Measurements from ENCODE around the gene MUC5B. TPM values are rescaled to one million over a fixed set of nuclear protein-coding genes. Genes with fewer than 3 reads are reported as not detected.
A peak's percentile ranks its signal among the peaks of the same experiment; 100 is the strongest.

MUC5B gene
- total and polyA plus RNA-seq, 9 donors, result 0.02 to 35.3 (median 1.1) TPM; not detected in 1

DNA sequence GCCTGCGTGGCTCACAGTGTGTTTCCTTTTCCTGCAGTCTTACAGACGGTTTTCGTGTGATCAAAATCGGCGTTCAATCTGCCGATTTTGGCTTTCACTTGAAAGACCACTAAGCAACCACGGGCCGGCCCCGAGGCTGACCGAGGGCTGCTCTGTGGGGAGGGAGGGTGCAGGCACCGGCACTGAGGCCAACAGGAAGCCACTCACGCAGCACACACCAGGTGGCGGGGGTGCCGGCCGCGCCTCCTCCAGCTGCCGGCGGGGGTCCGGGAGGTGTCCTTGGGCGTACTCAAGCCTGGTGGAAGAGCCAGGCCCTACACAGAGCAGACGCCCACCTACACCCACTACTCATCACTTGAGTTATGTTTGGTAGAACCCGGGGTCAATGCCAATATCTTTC lies 72.2 kb downstream of the MUC5B start:
- Histone ChIP-seq H3K4me3 (no peak overlapping the region), H3K36me3 (no peaks in the 10 kb centered on the region), H3K27ac (no peak overlapping the region), H3K4me1 (ENCODE audit: insufficient read depth) (peaks cover 12% of the 10 kb centered on the region), H3K27me3 (no peaks in the 10 kb centered on the region), H3K9me3 (no peaks in the 10 kb centered on the region)
- 85 to 90% (median 88%) methylated on average over 22 of the region's 22 CpGs for WGBS, 3 donors
- DNase-seq, result peak in 1 of 5 donors; percentile 9
- TF ChIP-seq POLR2A (IDR thresholded peaks at IDR 0.05) (no peak), EP300 (IDR thresholded peaks at IDR 0.05) (no peak)
- TF ChIP-seq, protein P1, sequence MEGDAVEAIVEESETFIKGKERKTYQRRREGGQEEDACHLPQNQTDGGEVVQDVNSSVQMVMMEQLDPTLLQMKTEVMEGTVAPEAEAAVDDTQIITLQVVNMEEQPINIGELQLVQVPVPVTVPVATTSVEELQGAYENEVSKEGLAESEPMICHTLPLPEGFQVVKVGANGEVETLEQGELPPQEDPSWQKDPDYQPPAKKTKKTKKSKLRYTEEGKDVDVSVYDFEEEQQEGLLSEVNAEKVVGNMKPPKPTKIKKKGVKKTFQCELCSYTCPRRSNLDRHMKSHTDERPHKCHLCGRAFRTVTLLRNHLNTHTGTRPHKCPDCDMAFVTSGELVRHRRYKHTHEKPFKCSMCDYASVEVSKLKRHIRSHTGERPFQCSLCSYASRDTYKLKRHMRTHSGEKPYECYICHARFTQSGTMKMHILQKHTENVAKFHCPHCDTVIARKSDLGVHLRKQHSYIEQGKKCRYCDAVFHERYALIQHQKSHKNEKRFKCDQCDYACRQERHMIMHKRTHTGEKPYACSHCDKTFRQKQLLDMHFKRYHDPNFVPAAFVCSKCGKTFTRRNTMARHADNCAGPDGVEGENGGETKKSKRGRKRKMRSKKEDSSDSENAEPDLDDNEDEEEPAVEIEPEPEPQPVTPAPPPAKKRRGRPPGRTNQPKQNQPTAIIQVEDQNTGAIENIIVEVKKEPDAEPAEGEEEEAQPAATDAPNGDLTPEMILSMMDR (IDR thresholded peaks at IDR 0.05), result no peak
- intact Hi-C loops (cut with DNase I), result no loop called here

DNA sequence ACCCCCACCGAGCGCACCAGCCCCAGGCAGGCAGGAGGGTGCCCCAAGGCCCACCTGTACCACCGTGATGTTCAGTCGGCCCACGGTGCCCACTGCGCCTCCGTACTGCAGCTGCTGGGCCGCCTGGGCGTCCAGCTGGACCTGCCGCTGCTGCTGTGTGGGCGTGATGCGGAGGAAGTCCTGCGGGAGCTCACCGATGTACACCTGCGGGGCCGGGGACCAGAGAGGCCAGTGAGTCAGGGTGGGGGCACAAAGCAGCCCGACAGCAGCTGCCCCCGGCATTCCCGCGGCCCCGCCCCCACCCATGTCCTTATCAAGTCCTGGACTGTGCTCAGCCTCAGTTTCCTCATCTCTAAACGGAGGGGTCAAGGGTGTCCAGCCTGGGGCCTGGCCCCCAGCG lies 72.7 kb downstream of the MUC5B start:
- Histone ChIP-seq H3K36me3 (no peaks in the 10 kb centered on the region), H3K9me3 (no peaks in the 10 kb centered on the region), H3K4me3 (no peak overlapping the region), H3K27ac (no peak overlapping the region), H3K4me1 (ENCODE audit: insufficient read depth) (peaks cover 14% of the 10 kb centered on the region), H3K27me3 (no peaks in the 10 kb centered on the region)
- WGBS, 3 donors, result 89 to 95% (median 92%) methylated on average over 23 of the region's 23 CpGs
- no peak for TF ChIP-seq POLR2A (IDR thresholded peaks at IDR 0.05)
- TF ChIP-seq EP300 (IDR thresholded peaks at IDR 0.05), result no peak
- TF ChIP-seq, protein P1 (IDR thresholded peaks at IDR 0.05), result no peak
- intact Hi-C loops (cut with DNase I), result no loop called here
- peak in 1 of 5 donors; percentile 20 for DNase-seq

DNA sequence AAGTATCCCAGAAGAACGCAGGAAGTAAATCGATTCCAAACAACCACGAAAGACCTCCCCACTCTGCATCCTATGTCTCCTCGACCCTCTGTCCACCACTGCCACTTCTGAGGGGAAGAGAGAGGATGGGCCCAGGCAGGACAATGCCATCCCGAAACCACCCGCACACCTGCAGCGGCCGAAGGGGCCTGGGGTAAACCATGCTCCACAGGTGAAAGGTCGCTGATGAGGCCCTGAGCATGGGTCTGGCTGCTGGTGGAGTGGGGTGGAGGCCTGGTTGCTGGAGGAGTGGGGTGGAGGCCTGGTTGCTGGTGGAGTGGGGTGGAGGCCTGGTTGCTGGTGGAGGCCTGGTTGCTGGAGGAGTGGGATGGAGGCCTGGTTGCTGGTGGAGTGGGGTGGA lies 73.4 kb downstream of the MUC5B start:
- Histone ChIP-seq H3K4me1 (ENCODE audit: insufficient read depth) (peaks cover 16% of the 10 kb centered on the region), H3K4me3 (no peak overlapping the region), H3K27ac (no peak overlapping the region), H3K9me3 (no peaks in the 10 kb centered on the region), H3K36me3 (no peaks in the 10 kb centered on the region), H3K27me3 (no peaks in the 10 kb centered on the region)
- 86 to 98% (median 95%) methylated on average over 9 of the region's 9 CpGs for WGBS, 3 donors
- intact Hi-C loops (cut with DNase I), result no loop called here
- TF ChIP-seq EP300 (IDR thresholded peaks at IDR 0.05) (no peak), POLR2A (IDR thresholded peaks at IDR 0.05) (no peak)
- TF ChIP-seq, protein P1 (IDR thresholded peaks at IDR 0.05), result no peak
- DNase-seq, result peak in 1 of 5 donors; percentile 15

DNA sequence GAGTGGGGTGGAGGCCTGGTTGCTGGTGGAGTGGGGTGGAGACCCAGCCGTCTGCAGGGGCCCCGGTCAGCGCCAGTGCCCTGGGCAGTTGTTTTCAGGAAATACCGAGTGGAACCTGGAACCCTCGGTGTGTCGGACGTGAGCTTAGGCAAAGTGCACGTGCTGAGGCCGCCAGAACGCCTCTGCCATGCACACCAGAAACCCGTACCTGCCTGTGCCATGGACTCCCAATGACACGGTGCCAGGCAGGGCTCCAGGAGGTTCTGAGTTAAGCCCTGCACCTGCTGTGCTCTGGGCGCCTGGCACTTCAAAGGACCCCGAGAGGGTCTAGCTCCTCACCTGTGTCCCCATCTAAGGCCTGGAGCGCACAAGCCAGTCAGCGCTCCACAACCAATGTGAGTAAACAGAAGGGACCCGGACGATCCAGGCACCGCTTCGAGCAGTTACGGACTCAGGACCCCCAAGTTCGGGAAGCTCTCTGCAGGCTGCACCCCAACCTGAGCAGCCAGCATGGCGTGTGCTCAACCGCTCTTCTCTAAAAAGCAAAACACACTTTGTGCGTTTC lies 74.2 kb downstream of the MUC5B start:
- no peaks in the 10 kb centered on the region for H3K9me3 ChIP-seq
- DNase-seq, result peak in 4 of 5 donors; percentile 4 to 29 (median 16)
- TF ChIP-seq EP300 (IDR thresholded peaks at IDR 0.05) (no peak), POLR2A (IDR thresholded peaks at IDR 0.05) (no peak)
- TF ChIP-seq, protein P1 (IDR thresholded peaks at IDR 0.05), result no peak
- no peak overlapping the region for H3K27ac ChIP-seq
- WGBS, 3 donors, result 94 to 95% (median 95%) methylated on average over 25 of the region's 25 CpGs
- intact Hi-C loops (cut with DNase I), result no loop called here
- no peaks in the 10 kb centered on the region for H3K36me3 ChIP-seq
- no peaks in the 10 kb centered on the region for H3K27me3 ChIP-seq
- H3K4me1 ChIP-seq (ENCODE audit: insufficient read depth), result peaks cover 16% of the 10 kb centered on the region
- no peak overlapping the region for H3K4me3 ChIP-seq

All from ovary (tissue), 9 donors.